ENCODE measurements around the gene IL20RB.

The IL20RB gene

DNA sequence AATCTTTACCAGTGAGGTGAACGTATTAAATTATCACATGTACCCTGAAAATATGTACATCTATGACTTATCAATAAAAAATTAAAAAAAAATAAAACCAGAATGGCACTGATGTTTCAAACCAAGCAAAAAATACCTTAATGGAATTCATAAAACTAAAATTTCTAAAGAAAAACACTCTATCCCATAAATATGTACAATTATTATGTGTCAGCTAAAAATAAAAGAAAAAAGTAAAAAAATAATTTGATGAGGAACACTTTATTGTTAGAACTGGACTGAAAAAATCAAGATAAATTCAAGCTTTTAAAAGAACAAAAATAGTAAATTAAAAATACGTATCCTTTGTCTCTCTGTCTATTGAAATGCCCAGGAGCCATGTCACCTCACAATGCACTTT, 63.1 kb downstream of the IL20RB start:
- CTCF ChIA-PET: interaction anchor here (0.6 to 4.7 kb wide), 3 partner anchors 12 to 1750 kb away, joined by 4 to 45 read pairs (median 4); partner anchors contain the start of gene STAG1
- no peak overlapping the region for H3K4me3 ChIP-seq (ENCODE audit: low read depth, low read length)
- TF ChIP-seq, protein P1, sequence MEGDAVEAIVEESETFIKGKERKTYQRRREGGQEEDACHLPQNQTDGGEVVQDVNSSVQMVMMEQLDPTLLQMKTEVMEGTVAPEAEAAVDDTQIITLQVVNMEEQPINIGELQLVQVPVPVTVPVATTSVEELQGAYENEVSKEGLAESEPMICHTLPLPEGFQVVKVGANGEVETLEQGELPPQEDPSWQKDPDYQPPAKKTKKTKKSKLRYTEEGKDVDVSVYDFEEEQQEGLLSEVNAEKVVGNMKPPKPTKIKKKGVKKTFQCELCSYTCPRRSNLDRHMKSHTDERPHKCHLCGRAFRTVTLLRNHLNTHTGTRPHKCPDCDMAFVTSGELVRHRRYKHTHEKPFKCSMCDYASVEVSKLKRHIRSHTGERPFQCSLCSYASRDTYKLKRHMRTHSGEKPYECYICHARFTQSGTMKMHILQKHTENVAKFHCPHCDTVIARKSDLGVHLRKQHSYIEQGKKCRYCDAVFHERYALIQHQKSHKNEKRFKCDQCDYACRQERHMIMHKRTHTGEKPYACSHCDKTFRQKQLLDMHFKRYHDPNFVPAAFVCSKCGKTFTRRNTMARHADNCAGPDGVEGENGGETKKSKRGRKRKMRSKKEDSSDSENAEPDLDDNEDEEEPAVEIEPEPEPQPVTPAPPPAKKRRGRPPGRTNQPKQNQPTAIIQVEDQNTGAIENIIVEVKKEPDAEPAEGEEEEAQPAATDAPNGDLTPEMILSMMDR (IDR thresholded peaks at IDR 0.05; ENCODE audit: insufficient read depth, low read length, missing control alignments): no peak
- POLR2A ChIA-PET: no interaction called here
- no peak for DNase-seq (ENCODE audit: low read depth, low spot score)

DNA sequence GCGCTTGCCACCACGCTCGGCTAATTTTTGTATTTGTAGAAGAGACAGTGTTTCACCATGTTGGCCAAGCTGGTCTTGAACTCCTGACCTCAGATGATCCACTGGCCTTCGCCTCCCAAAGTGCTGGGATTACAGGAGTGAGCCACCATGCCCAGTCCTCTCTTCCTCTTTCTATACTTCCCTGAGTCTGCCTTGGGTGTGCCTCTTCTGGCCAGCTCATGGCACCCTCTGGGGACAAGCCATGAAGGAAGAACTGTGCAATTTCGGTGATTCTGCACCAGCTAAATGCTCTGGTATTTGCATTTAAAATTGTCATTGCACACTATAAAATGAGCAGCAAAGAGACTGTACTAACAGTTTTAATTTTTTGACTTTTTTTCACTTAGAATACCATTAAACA, 66.6 kb downstream of the IL20RB start:
- ChIA-PET CTCF (interaction anchor here (0.9 to 2.1 kb wide), 2 partner anchors 10 to 272 kb away, joined by 4 to 8 read pairs; partner anchors contain the start of gene STAG1), POLR2A (no interaction called here)
- DNase-seq (ENCODE audit: low read depth, low spot score): no peak
- TF ChIP-seq, protein P1 (IDR thresholded peaks at IDR 0.05; ENCODE audit: insufficient read depth, low read length, missing control alignments): no peak
- no peak overlapping the region for H3K4me3 ChIP-seq (ENCODE audit: low read depth, low read length)

DNA sequence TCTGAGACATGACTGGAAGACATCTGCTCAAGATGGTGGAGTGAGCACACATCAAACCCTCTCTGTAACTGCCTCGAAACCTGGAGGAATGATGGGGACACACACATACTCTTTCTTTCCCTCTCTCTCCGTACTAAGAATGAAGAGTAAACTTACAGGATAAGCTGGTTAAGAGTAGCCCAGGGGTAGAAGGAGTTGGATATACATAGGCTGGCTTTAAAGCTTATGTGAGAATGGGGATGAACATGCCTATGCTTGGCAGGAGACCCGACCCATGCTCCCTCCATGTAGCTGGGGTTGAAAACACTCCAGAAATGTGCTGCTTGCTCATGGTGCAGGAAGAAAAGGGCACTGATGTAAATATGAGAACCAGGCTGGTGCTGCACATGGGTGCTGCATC, 68.9 kb downstream of the IL20RB start:
- TF ChIP-seq, protein P1 (IDR thresholded peaks at IDR 0.05; ENCODE audit: insufficient read depth, low read length, missing control alignments): no peak
- H3K4me3 ChIP-seq (ENCODE audit: low read depth, low read length): no peak overlapping the region
- DNase-seq (ENCODE audit: low read depth, low spot score): no peak
- CTCF ChIA-PET: interaction anchor here (0.9 kb wide), 1 partner anchor 13 kb away, joined by 3 read pairs; no protein-coding TSS in a partner anchor
- POLR2A ChIA-PET: no interaction called here

DNA sequence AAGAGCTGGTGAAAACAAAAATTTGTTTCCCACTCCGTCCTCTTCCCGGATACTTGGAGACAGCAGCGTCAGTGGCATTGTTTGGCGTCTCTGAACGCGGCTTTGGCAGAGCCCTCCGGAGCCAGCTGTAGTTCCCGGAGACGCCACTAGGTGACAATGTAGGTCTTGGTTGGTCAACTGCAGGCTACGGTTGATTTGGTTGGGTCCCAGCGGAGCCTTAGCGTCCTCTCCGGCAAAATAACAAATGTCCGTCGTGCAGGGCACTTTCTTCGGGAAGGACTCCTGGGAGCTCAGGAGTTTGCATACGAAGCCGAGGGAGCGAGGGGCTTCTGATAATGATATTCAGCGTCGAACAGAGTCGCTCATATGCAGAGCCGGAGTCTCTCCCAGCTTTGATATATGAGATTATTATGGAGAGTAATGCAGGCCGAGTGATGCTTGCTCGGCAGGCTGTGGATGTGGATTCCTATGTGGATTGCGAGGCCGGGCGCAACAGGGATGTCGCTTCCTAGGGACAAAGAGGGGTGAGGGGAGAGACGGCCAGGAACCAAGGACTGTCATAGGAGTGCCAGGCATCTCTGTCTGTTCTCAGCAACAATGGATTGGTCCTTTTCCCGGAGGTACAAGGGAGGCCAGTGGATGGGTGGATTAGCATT, 74.8 kb downstream of the IL20RB start:
- TF ChIP-seq, protein P1 (IDR thresholded peaks at IDR 0.05; ENCODE audit: insufficient read depth, low read length, missing control alignments): peak; percentile 90
- CTCF ChIA-PET: interaction anchor here (0.7 to 3.7 kb wide), 25 partner anchors 9 to 939 kb away, joined by 3 to 45 read pairs (median 5); partner anchors contain the start of gene STAG1
- DNase-seq (ENCODE audit: low read depth, low spot score): peak; percentile 17
- H3K4me3 ChIP-seq (ENCODE audit: low read depth, low read length): peak overlapping the region; percentile 59
- POLR2A ChIA-PET: no interaction called here

DNA sequence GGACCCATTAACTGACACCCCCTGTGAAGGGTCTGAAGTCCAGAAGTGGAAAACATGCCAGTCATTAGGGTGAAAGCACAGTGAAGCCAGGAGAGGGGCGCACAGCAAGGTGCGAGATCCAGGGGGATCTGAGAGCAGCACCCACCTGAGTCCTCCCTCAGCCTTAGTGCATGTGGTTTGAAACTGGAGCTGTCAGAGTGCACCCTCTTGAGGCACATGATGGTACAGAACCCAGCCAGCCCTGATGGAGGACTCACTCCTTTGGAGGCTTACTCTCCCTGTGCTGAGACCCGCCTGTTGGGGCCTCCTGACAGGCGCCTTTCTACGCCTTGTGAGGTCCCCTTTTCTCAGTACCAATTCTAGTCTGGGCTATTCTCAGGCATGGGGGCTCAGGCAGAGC, 77.8 kb downstream of the IL20RB start:
- no peak for DNase-seq (ENCODE audit: low read depth, low spot score)
- TF ChIP-seq, protein P1 (IDR thresholded peaks at IDR 0.05; ENCODE audit: insufficient read depth, low read length, missing control alignments): peak; percentile 42

DNA sequence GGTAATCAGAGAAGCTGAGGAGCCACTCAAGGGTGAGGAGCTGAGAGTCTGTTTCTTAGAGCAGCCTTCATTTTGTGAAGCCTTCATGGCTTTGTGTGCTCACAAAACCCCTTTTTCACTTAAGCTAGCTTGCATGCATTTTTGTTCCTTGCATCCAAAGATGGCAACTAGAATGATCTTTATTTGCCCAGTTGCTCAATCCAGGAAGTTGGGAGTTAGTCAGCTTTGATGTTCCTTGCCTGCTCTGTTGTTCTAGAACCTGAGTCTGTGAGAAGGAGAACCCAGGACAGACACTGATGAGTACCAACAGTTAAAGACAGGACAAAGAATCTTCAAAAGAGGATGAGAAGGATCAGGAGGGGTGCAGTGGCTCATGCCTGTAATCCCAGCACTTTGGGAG, 81.8 kb downstream of the IL20RB start:
- CTCF ChIA-PET: interaction anchor here (1.7 kb wide), 1 partner anchor 26 kb away, joined by 3 read pairs; no protein-coding TSS in a partner anchor
- POLR2A ChIA-PET: no interaction called here
- TF ChIP-seq, protein P1 (IDR thresholded peaks at IDR 0.05; ENCODE audit: insufficient read depth, low read length, missing control alignments): no peak
- no peak for DNase-seq (ENCODE audit: low read depth, low spot score)
- H3K4me3 ChIP-seq (ENCODE audit: low read depth, low read length): no peak overlapping the region

More for the DNA sequence above, 77.8 kb downstream of the IL20RB start:
- ChIA-PET POLR2A (no interaction called here), CTCF (interaction anchor here (1.6 kb wide), 1 partner anchor 18 kb away, joined by 4 read pairs; no protein-coding TSS in a partner anchor)
- no peak overlapping the region for H3K4me3 ChIP-seq (ENCODE audit: low read depth, low read length)
